GM19099 (cell line): ENCODE measurements around the gene UBA7.

Experiments used
- POLR2A ChIP-seq: IDR thresholded peaks from 3 replicates; pipeline ENCODE4 v1.6.1; 2011; ENCODE audit warnings: low read depth; ENCODE audit not compliant: insufficient read length; ENCODE audit errors: extremely low read depth

UBA7 gene

GRCh38 chr3:49793486-49794085, 20.2 kb downstream of the UBA7 start:
- no peak for TF ChIP-seq POLR2A

- TF ChIP-seq POLR2A = no peak
Observed at GRCh38 chr3:49792371-49793150, 21.2 kb downstream of the UBA7 start.

- no peak for TF ChIP-seq POLR2A
Observed at GRCh38 chr3:49791571-49791970, 22.2 kb downstream of the UBA7 start.

- no peak for TF ChIP-seq POLR2A
Observed at GRCh38 chr3:49790626-49791411, 22.9 kb downstream of the UBA7 start.

- no peak for TF ChIP-seq POLR2A
Observed at GRCh38 chr3:49788056-49788455, 25.7 kb downstream of the UBA7 start.

- no peak for TF ChIP-seq POLR2A
Observed at GRCh38 chr3:49787536-49787935, 26.2 kb downstream of the UBA7 start.

GRCh38 chr3:49787182-49787464, 26.6 kb downstream of the UBA7 start:
- TF ChIP-seq POLR2A = no peak

- peak; percentile 95 for TF ChIP-seq POLR2A
Observed at GRCh38 chr3:49786357-49787181, 27.2 kb downstream of the UBA7 start, which contains the start of gene IP6K1. Gene IP6K1 (minus strand): TSS chr3:49786542. CDS start chr3:49748040, 38,502 bp downstream.

GRCh38 chr3:49785565-49786356, 28.0 kb downstream of the UBA7 start:
- TF ChIP-seq POLR2A = no peak

- TF ChIP-seq POLR2A = no peak
Observed at GRCh38 chr3:49781415-49782199, 32.1 kb downstream of the UBA7 start.

GRCh38 chr3:49780080-49780974, 33.4 kb downstream of the UBA7 start:
- no peak for TF ChIP-seq POLR2A

- TF ChIP-seq POLR2A = no peak
Observed at GRCh38 chr3:49779358-49780079, 34.2 kb downstream of the UBA7 start.

GRCh38 chr3:49775538-49775937, 38.2 kb downstream of the UBA7 start:
- no peak for TF ChIP-seq POLR2A
